ENCODE results near the gene THSD4.
"Not testable (repeated sequence)": the region's sequence is repeated elsewhere in the genome, so short reads cannot be mapped to it uniquely, and the experiment has no call there.

THSD4 gene

DNA sequence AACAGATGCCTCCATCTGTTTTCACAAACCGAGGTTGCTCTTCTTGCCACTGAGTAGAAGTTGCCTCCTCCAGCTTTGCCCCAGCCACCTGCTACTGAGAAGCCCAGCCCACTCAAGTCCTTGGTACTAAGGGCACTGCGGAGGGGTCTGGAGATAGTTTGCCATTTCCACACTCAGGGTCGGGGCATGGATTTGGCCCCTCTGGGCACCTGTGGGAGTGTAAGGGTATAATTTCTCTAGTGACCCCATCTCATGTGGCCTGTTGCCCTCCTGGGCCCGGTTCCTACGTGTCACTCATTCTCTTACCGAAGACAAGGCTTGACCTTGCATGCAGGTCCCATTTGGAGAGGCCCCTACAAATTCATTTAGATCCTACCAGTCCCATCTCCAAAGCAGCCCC is 79.0 kb downstream of the THSD4 start:
- no peak for DNase-seq

- DNase-seq: no peak
These were observed 80.0 kb downstream of the THSD4 start for GRCh38 chr15:71195242-71195641.

DNA sequence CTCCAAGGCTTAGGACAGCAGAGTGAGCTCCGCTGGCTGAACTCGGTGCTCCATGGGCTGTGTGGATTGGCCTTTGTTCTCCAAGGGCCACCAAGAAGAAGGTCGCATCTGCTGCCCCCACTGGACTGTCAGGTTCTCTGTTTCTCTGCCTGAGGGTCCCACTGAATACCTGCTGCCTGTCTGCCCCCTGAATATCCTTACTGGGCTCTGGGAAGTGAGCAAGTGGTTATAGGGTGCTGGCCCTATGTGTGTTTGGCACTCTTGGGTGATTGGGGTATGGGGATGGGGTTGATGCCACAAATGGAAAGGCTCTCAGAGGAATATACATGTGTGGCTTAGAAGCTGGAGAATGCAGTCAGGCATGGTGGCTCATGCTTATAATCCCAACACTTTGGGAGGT is 82.3 kb downstream of the THSD4 start:
- DNase-seq: no peak

- DNase-seq: no peak
These were observed 83.6 kb downstream of the THSD4 start for GRCh38 chr15:71198846-71199245.

GRCh38 chr15:71199384-71200351 is 84.4 kb downstream of the THSD4 start:
- DNase-seq: no peak

- DNase-seq: peak in 1 of 2 experiments; percentile 35
These were observed 86.2 kb downstream of the THSD4 start for GRCh38 chr15:71201477-71201876.

GRCh38 chr15:71202712-71203111 is 87.4 kb downstream of the THSD4 start:
- DNase-seq: no peak

DNA sequence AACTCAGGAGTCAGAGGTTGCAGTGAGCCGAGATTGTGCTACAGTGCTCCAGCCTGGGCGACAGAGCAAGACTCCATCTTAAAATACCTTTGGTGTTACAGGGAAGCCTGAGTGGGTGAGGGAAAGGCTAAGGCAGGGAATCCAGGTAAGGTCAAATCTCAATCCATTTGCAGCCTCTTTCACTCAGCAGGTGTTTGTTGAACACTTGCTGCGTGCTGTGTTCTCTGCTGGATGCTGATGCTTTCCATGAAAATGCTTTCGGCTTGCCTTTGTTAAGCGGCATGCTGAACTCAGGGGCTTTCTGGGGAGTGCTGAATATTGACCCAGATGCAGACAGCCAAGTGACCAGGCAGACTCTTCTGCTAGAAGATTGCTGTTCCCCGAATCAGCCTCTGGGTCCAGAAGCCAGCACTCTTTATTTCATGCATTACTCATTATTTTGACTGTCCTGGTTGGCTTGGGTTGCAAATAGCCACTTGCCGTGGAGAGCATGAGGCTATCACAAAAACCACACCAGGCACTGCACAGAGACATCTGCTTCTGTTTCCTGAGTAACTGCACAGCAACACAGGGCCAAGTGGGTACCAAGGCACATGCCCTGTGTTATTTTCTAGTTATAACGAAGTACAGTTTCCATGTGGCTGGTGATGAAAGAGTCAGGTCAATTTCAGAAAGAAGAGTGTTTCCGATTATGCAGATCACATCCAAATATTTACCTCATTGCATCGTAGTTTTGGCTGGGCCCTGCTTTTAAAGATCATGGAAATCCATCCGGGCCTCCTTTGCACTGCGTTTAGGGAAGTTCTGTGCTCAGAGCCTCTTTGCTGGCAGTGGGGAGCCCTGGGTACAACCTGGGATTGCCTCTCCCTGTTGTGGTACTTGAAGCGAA is 88.6 kb downstream of the THSD4 start:
- DNase-seq: no peak

DNA sequence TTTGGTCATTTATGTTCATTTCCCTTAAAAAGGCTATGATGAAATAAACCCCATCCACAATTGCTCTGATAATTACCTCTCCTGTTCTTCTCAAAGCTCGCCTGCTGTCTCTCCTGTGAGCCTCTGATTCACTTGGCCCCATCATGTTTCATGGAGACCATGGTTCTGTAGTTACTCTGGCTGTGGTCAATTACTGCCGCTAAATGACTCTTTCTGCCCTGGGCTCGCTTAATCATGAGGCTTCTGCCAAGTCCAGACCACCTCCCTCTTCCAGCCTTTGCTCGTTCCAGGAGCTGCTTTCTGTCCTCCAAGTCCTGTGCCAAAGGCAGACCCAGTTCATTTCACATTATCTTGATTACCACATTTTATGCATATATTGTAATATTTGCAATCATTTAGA is 91.9 kb downstream of the THSD4 start:
- no peak for DNase-seq

GRCh38 chr15:71212146-71212545 is 96.9 kb downstream of the THSD4 start:
- no peak for DNase-seq

- not testable (repeated sequence) for DNase-seq
These were observed 98.7 kb downstream of the THSD4 start for GRCh38 chr15:71213943-71214342.

DNA sequence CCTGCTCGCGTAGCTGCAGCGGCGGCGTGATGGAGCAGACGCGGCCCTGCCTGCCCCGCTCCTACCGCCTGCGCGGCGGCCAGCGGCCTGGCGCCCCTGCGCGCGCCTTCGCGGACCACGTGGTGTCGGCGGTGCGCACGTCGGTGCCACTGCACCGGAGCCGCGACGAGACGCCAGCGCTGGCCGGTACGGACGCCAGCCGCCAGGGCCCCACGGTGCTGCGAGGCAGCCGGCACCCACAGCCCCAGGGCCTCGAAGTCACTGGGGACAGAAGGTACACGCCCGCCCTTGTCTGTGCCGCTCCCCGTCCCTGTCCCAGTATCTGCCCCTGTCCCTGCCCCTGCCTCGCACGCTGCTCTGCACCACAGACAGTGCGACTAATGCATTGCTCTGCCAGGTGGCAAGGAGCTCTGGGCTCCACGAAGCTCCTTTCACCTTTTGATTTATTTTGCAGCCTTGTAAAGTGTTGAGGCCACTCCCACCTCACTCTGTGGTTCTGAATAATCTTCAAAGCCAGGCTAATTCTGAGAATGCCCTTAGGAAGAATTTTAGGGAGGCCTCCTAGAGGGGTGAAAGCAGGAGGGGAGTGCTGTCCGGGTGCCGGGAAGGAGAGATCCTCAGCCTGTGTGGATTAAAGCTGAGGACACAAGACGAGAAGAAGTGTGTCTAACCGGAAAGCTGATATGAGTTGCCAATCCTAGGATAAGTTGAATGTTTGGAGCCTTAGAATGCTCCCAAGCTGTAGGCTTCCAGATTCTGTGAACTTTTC is 100.0 kb downstream of the THSD4 start:
- no peak for DNase-seq

GRCh38 chr15:71218272-71218805 is 103.1 kb downstream of the THSD4 start:
- no peak for DNase-seq

DNA sequence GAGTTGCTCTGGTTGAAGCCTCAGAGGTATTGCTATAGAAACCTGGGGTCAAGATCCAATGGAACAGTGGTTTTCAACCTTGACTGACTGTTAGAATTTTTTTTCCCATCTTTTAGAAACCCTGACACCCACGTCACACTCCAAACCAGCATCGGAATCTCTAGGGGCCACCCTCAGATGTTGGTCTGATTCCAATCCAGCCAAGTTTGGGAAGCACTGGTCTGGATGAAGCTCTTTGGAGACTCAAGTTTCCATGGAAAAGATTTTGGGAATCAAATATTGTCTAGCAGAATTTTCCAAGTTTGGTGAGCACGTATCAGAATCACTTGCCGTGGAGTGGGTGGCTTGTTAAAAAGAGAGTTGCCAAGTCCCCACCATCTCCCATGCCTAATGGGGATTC is 103.8 kb downstream of the THSD4 start:
- no peak for DNase-seq

- DNase-seq: no peak
These were observed 104.4 kb downstream of the THSD4 start for GRCh38 chr15:71219645-71220044.

DNA sequence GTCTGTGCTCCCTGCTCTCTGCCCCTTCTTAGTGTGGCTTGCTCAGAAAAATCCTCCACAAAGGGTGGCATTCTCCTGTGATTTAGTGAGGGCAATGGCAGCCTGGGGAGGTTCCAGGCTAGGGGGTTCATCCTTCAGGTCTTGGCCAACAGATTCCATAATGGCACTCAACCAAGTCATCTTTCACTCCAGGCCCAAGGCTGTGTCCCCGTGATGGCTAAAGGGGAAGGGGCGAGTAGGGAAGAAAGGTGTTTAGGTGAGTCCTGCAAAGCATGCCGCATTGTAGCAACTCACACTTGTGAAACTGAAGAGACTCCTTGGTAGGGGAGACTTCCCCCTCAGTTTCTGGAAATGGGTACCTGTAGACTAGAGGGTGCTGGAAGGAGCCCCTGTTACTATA is 105.6 kb downstream of the THSD4 start:
- no peak for DNase-seq

- no peak for DNase-seq
These were observed 106.1 kb downstream of the THSD4 start for GRCh38 chr15:71221417-71221816.

- no peak for DNase-seq
These were observed 108.2 kb downstream of the THSD4 start for GRCh38 chr15:71223516-71223915.

DNA sequence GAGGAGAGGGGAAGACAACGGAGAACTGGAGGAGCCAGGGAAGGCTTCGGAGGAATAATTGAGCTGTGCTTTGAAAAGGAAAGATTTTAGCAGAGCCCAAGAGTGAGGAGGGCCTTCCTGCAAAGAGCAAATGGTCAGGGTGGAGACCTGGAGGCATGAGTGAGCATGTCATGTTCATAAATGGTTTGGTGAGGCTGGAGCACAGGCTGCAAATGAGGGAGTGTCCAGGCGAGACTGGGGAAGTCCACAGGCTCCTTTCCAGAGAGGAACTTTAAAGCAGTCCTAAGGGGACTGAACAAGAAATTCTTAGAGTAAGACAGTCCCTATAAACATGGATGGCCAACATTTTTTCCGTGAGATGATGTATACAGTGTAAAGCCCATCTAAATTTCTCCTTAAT is 108.8 kb downstream of the THSD4 start:
- DNase-seq: no peak

DNA sequence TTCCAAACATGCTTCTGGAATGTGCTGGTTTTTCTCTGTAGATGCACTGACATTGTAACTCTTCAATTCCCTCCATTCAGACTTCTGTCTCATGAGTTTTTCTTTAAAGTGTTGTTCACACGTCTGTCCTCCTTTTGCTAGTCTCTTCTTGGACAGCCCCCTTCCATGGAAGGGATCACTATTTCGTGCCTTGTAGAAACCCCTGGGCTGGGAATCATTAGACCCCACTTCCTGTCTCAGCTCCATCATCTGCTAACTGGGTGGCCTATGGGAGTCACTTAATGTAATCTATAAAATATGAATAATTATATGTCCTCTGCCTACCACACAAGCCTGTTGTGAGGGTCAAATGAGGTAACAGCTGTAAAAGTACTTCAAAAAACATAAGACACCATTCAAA is 110.6 kb downstream of the THSD4 start:
- no peak for DNase-seq

DNA sequence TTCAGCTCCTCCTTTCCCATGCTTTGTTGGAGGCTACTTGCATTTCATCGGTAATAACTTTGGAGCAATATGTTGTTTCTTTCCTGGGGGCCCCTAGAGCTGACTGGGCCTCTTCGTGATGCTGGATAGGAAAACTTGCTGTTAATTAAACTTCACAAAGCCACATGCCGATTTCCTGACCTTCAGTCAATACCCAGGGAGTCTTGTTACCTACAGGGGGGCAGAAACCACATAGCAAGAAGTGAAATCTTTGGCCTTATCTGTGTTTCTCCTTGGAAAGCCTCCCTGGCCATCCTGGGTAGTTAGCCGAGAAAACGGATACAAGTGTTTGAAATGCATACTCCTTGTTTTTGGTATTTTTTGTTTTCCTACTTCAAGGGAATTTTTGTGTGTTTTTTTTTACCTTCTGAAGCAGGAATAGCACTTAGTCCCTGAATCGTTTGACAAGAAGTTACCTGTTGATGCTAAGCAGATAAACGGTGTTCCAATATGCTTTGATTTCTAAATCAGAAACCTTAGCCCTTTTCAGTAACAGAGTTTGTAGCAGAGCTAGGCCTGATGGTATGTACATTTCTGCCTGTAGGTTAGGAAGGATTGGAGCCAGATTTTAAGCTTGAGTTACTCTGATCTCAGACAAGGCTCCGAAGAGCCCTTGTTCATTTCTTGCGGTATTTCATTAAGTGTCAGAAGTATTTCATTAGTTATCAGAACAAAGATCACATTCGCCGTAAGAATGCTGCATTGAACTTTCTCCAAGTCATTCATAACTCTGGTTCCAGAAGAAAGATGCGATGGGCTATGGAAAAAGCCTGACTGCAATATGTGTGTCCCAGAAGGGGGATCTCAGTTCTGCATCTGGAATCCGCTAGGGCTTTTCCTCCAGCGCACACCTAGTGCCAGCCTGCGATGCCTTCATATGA is 111.5 kb downstream of the THSD4 start:
- no peak for DNase-seq

DNA sequence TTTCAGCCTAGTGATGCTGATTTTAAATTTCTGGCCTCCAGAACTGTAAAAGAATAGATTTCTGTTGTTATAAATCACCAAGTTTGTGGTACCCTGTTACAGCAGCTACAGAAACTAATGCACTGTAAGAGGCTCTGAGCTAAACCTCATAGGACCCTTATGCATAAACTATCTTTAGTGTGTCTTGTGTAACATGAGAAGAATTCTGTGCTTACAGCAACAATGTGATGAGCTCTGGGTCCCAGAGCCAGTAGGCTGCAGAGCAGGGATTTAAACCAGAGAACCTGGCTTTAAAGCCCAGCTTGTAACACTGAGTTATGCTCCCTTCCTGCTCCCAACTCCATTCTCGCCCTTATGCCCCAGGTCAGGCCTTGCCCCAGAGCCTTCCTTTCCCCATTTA is 113.1 kb downstream of the THSD4 start:
- no peak for DNase-seq
